ENCODE measurements around the gene ACP3.

GRCh38 chr3:132343018-132343612 lies 25.9 kb downstream of the ACP3 start:
- TF ChIP-seq POLR2AphosphoS5 (IDR thresholded peaks at IDR 0.05) (no peak), CTCF (IDR thresholded peaks at IDR 0.05; ENCODE audit: poor library complexity, severe bottlenecking) (peak; percentile 81), TAF1 (IDR thresholded peaks at IDR 0.05; ENCODE audit: low read depth) (no peak), RAD21 (conservative IDR thresholded peaks at IDR 0.05) (peak; percentile 74), EZH2 (IDR thresholded peaks at IDR 0.05; ENCODE audit: borderline replicate concordance, insufficient read depth, low read length, poor library complexity, severe bottlenecking) (no peak), EP300 (conservative IDR thresholded peaks at IDR 0.05; ENCODE audit: poor library complexity, severe bottlenecking) (no peak)

Data from neural cell (in vitro differentiated cells).